Upper lobe of left lung (tissue), 6 donors: ENCODE measurements around the gene YAF2. TPM values are rescaled to one million over a fixed set of nuclear protein-coding genes. Genes with fewer than 3 reads are reported as not detected.

Source experiments
- ATAC-seq, 2 donors: fragments of 200-7000 bp; cut with Tn5 transposase; one replicate each; pipeline ENCODE4 v1.9.1; 2022; ENCODE audit warnings: mild to moderate bottlenecking in 2 of 2, moderate library complexity in 2 of 2; ENCODE audit not compliant: low FRiP score in 2 of 2
- DNase-seq, 2 donors: peaks; one replicate each; pipeline ENCODE4 v3.0.0-alpha.2; 2019 to 2020
- H3K27ac ChIP-seq, 4 donors: fragments of 200-600 bp; sonication (generic); one replicate each; pipeline ENCODE4 v1.5.1; 2016 to 2019
- H3K27me3 ChIP-seq, 4 donors: fragments of 200-600 bp; sonication (generic); one replicate each; pipeline ENCODE4 v1.5.1; 2017 to 2019
- H3K36me3 ChIP-seq, 4 donors: fragments of 200-600 bp; sonication (generic); one replicate each; pipeline ENCODE4 v1.5.1; 2016 to 2019
- H3K4me1 ChIP-seq, 4 donors: fragments of 200-600 bp; sonication (generic); one replicate each; pipeline ENCODE4 v1.5.1; 2018 to 2019
- H3K4me3 ChIP-seq, 4 donors: fragments of 200-600 bp; sonication (generic); one replicate each; pipeline ENCODE4 v1.5.1; 2017 to 2019; ENCODE audit warnings: mild to moderate bottlenecking in 2 of 4, moderate library complexity in 1 of 4
- H3K9me3 ChIP-seq, 4 donors: fragments of 200-600 bp; sonication (generic); one replicate each; pipeline ENCODE4 v1.5.1; 2018 to 2019
- EP300 ChIP-seq, 4 donors: sonication (generic); formaldehyde crosslinking; IDR thresholded peaks; one replicate each; pipeline ENCODE4 v1.5.1; 2017; ENCODE audit warnings: antibody characterized with exemption in 4 of 4, control low read depth in 2 of 4
- POLR2A ChIP-seq, 4 donors: fragments of 450-650 bp; IDR thresholded peaks; one replicate each; pipeline ENCODE4 v1.5.1; 2016 to 2017; ENCODE audit warnings: antibody characterized with exemption in 4 of 4, mild to moderate bottlenecking in 2 of 4
- POLR2AphosphoS5 ChIP-seq, 2 donors: sonication (generic); formaldehyde crosslinking; IDR thresholded peaks; one replicate each; pipeline ENCODE4 v1.5.1; 2017; ENCODE audit warnings: antibody characterized with exemption in 2 of 2
- WGBS, 2 donors: methylation state at CpG; one replicate each; pipeline ENCODE4 v1.1.5; 2017 to 2018; 5-methylcytosine and 5-hydroxymethylcytosine counted together
- total RNA-seq, 6 donors: library from RNA; depleted of rRNA in 4 of 6; stranded (reverse); fragments of >200 nt in 4 of 6; gene quantifications; one replicate each; pipeline versions ENCODE4 v1.1.0 to v1.2.1, GENCODE V29; 2016 to 2021
- TF ChIP-seq, protein P1 (sequence below), 6 experiments: fragments of 450-650 bp in 4 of 6; fragments of 200-600 bp in 2 of 6; sonication (generic) in 2 of 6; IDR thresholded peaks; one replicate each; pipeline ENCODE4 v1.5.1; 2016 to 2019; ENCODE audit warnings: antibody characterized with exemption in 6 of 6
- donor health status: DM: no; HTN: no; CAD: no; lungs with moderate emphysema.
- donor health status: DM: no; HTN: yes; CAD: no; lungs with severe emphysema.

The YAF2 gene
- total RNA-seq, 6 donors from 2014 or later = 11.7 to 44.0 (median 29.8) TPM

DNA sequence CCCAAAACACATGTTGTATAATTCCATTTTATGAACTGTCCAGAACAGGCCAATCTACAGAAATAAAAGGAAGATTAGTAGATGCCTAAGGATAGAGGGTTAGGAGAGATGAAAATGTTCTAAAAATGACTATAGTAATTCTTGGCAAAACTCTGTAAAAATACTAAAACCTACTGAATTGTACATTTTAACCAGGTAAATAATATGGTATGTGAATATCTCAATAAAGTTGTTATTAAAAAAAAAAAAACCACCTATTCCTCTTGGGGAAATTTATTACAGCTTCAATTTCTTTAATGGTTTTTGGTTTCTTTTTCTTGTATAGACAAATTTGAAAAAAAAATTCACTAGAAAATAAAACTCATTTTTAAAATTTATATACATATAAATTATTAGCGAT lies 33.2 kb downstream of the YAF2 start:
- no peak for TF ChIP-seq POLR2AphosphoS5 (IDR thresholded peaks at IDR 0.05)
- TF ChIP-seq EP300 (IDR thresholded peaks at IDR 0.05) = no peak
- TF ChIP-seq, protein P1, sequence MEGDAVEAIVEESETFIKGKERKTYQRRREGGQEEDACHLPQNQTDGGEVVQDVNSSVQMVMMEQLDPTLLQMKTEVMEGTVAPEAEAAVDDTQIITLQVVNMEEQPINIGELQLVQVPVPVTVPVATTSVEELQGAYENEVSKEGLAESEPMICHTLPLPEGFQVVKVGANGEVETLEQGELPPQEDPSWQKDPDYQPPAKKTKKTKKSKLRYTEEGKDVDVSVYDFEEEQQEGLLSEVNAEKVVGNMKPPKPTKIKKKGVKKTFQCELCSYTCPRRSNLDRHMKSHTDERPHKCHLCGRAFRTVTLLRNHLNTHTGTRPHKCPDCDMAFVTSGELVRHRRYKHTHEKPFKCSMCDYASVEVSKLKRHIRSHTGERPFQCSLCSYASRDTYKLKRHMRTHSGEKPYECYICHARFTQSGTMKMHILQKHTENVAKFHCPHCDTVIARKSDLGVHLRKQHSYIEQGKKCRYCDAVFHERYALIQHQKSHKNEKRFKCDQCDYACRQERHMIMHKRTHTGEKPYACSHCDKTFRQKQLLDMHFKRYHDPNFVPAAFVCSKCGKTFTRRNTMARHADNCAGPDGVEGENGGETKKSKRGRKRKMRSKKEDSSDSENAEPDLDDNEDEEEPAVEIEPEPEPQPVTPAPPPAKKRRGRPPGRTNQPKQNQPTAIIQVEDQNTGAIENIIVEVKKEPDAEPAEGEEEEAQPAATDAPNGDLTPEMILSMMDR (IDR thresholded peaks at IDR 0.05) = no peak
- no peak for TF ChIP-seq POLR2A (IDR thresholded peaks at IDR 0.05)
- Histone ChIP-seq H3K27ac (no peak overlapping the region), H3K9me3 (no peaks in the 10 kb centered on the region), H3K36me3 (peaks cover 0 to 8% (median 1%) of the 10 kb centered on the region in 4 donors), H3K27me3 (no peaks in the 10 kb centered on the region), H3K4me3 (no peak overlapping the region), H3K4me1 (peaks cover 0 to 4% (median 2%) of the 10 kb centered on the region in 4 donors)
- ATAC-seq (no peak), DNase-seq (no peak)
- 97 to 100% methylated on average over 1 of the region's 1 CpG for WGBS, 2 donors

DNA sequence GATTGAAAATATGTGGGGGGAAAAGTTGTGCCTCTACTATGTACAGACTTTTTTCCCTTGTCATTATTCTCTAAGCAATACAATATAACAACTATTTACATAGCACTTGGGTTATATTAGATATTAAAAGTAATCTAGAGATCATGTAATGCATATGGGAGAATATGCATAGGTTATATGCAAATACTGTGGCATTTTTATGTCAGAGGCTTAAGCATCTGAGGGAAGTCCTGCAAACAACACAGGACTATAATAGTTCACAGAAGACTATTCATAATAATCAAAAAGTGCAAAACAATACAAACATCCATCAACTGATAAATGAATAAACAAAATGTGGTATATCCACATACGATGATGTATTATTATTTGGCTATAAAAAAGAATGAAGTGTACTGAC lies 33.7 kb downstream of the YAF2 start:
- no peaks in the 10 kb centered on the region for H3K9me3 ChIP-seq
- H3K27ac ChIP-seq = no peak overlapping the region
- H3K4me3 ChIP-seq = no peak overlapping the region
- ATAC-seq (no peak), DNase-seq (no peak)
- no peaks in the 10 kb centered on the region for H3K27me3 ChIP-seq
- TF ChIP-seq, protein P1 (IDR thresholded peaks at IDR 0.05) = no peak
- no peak for TF ChIP-seq POLR2AphosphoS5 (IDR thresholded peaks at IDR 0.05)
- no peak for TF ChIP-seq EP300 (IDR thresholded peaks at IDR 0.05)
- TF ChIP-seq POLR2A (IDR thresholded peaks at IDR 0.05) = no peak
- WGBS, 2 donors = 78 to 87% methylated on average over 1 of the region's 1 CpG
- peaks cover 0 to 4% (median 2%) of the 10 kb centered on the region in 4 donors for H3K4me1 ChIP-seq
- H3K36me3 ChIP-seq = peaks cover 0 to 4% (median 0%) of the 10 kb centered on the region in 4 donors

DNA sequence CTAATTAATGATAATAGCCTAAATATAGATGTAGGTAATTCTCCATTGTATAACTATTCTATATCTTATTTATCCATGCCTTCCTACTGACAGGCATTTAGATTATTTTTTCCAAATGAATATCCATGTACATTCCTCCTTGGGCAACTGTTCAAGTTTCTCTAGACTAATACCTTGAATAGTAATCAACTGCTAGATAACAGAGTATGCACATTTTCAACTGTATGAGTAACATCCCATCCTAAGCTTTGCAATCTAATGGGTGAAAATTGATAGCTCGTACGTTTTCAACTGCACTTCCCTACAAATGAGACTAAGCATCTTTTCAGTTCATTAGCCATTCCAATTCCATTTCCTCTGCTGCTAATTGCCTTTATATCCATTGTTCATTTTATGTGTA lies 37.0 kb downstream of the YAF2 start:
- no peaks in the 10 kb centered on the region for H3K4me1 ChIP-seq
- WGBS, 2 donors = 92 to 98% methylated on average over 2 of the region's 2 CpGs
- peaks cover 0 to 16% (median 5%) of the 10 kb centered on the region in 4 donors for H3K36me3 ChIP-seq
- H3K27ac ChIP-seq = no peak overlapping the region
- no peak for TF ChIP-seq EP300 (IDR thresholded peaks at IDR 0.05)
- no peak for TF ChIP-seq POLR2A (IDR thresholded peaks at IDR 0.05)
- TF ChIP-seq, protein P1 (IDR thresholded peaks at IDR 0.05) = no peak
- no peak for TF ChIP-seq POLR2AphosphoS5 (IDR thresholded peaks at IDR 0.05)
- no peak overlapping the region for H3K4me3 ChIP-seq
- ATAC-seq (no peak), DNase-seq (no peak)
- no peaks in the 10 kb centered on the region for H3K9me3 ChIP-seq
- H3K27me3 ChIP-seq = no peaks in the 10 kb centered on the region

DNA sequence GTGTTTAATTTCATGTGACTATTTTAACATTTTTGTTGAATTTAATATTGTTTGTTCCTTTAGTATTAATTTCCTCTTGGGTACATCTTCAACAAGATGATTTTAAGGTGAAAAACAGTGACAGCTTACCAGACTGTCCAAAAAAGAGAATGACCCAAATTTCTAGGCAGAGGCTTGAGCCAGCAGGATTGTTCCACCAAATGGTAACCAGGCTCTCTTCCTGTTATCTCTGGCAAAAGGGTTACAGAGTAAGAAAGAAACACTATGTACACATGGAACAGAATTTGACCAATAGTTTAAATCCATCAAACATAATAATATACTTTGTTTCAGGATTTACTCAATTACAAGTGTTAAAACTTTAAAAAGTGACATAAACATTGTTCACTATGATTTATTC lies 39.0 kb downstream of the YAF2 start:
- Histone ChIP-seq H3K27ac (no peak overlapping the region), H3K4me1 (no peaks in the 10 kb centered on the region), H3K36me3 (peaks cover 0 to 24% (median 5%) of the 10 kb centered on the region in 4 donors), H3K9me3 (no peaks in the 10 kb centered on the region), H3K4me3 (no peak overlapping the region), H3K27me3 (no peaks in the 10 kb centered on the region)
- ATAC-seq = no peak
- TF ChIP-seq POLR2AphosphoS5 (IDR thresholded peaks at IDR 0.05) (no peak), POLR2A (IDR thresholded peaks at IDR 0.05) (no peak), EP300 (IDR thresholded peaks at IDR 0.05) (no peak)
- TF ChIP-seq, protein P1 (IDR thresholded peaks at IDR 0.05) = no peak
- no peak for DNase-seq
